HCT116 (cell line): ENCODE data around the gene GRB2. TPM values are rescaled to one million over a fixed set of nuclear protein-coding genes. Genes with fewer than 3 reads are reported as not detected.

Experiments
- ATAC-seq: fragments of 200-7000 bp; cut with Tn5 transposase; 2 replicates; pipeline ENCODE4 v1.9.1; 2020; ENCODE audit warnings: mild to moderate bottlenecking, moderate library complexity
- BruUV-seq: library from RNA; stranded (reverse); fragments of 400-500 nt; replicated peaks from 2 replicates; lab custom pipeline; 2021; lab: Mats Ljungman, UMichigan
- CTCF ChIA-PET: fragments of 300-600 bp; sonication (Branson Sonifier 250); formaldehyde crosslinking; loops from one replicate; lab custom pipeline; 2021; ENCODE audit warnings: antibody characterized with exemption; lab: Charles Lee
- POLR2A ChIA-PET: fragments of 300-600, 350-600 bp; sonication (Branson Sonifier 250); formaldehyde crosslinking; loops from one replicate; lab custom pipeline; 2021; ENCODE audit warnings: antibody characterized with exemption; lab: Charles Lee
- RAD21 ChIA-PET, 2 experiments: fragments of 300-600 bp; sonication (Branson Sonifier 250); formaldehyde crosslinking; loops; one replicate each; lab custom pipeline; 2023; ENCODE audit warnings: low total read pairs in 2 of 2; ENCODE audit not compliant: uncharacterized antibody in 2 of 2, unreplicated experiment in 2 of 2, low non-redundant PET in 1 of 2; lab: Charles Lee
- DNase-seq: peaks from one replicate; pipeline ENCODE4 v3.0.0-alpha.2; 2010; ENCODE audit warnings: low read depth, low spot score
- H2AFZ ChIP-seq: fragments of 200-600 bp; shearing (Covaris generic), sonication (generic); 2 replicates; pipeline ENCODE4 v1.6.1; 2017; ENCODE audit warnings: low read depth, mixed run types, mixed read lengths, antibody characterized with exemption, low read length; ENCODE audit not compliant: poor library complexity, severe bottlenecking
- H3K27ac ChIP-seq: 2 replicates; pipeline ENCODE4 v1.5.1; 2012; ENCODE audit warnings: low read depth, low read length
- H3K27me3 ChIP-seq: fragments of 200-600 bp; sonication (generic); 2 replicates; pipeline ENCODE4 v1.6.1; 2016; ENCODE audit warnings: mixed run types, low read length, mixed read lengths; ENCODE audit not compliant: insufficient read depth
- H3K36me3 ChIP-seq, 2 experiments: fragments of 200-500 bp in 1 of 2; fragments of 200-600 bp in 1 of 2; sonication (Bioruptor generic) in 1 of 2; sonication (generic) in 1 of 2; 2 replicates each; pipeline versions ENCODE4 v1.5.1 to v1.6.1; 2014 to 2016; ENCODE audit warnings: low read length in 2 of 2, inconsistent platforms in 1 of 2, mixed read lengths in 1 of 2, mixed run types in 1 of 2; ENCODE audit not compliant: insufficient read depth in 2 of 2, control insufficient read depth in 1 of 2
- H3K4me1 ChIP-seq, 2 experiments: fragments of 200-600 bp in 1 of 2; sonication (generic) in 1 of 2; 2 replicates each; pipeline versions ENCODE4 v1.5.1 to v1.6.1; 2012 to 2017; ENCODE audit warnings: low read length in 2 of 2, inconsistent platforms in 1 of 2, mild to moderate bottlenecking in 1 of 2, mixed read lengths in 1 of 2, mixed run types in 1 of 2, moderate library complexity in 1 of 2; ENCODE audit not compliant: insufficient read depth in 2 of 2, control insufficient read depth in 1 of 2
- H3K4me2 ChIP-seq: fragments of 200-600 bp; sonication (generic); 2 replicates; pipeline ENCODE4 v1.6.1; 2017; ENCODE audit warnings: mixed run types, low read length, mixed read lengths
- H3K4me3 ChIP-seq, 2 experiments: fragments of 200-600 bp in 1 of 2; sonication (generic) in 1 of 2; replicated peaks in 1 of 2; 2 replicates each; pipeline ENCODE4 v1.5.1; 2011 to 2016; ENCODE audit warnings: low read length in 2 of 2, control low read depth in 1 of 2, low read depth in 1 of 2, mild to moderate bottlenecking in 1 of 2, mixed read lengths in 1 of 2, mixed run types in 1 of 2
- H3K79me2 ChIP-seq: fragments of 200-600 bp; sonication (generic); 2 replicates; pipeline ENCODE4 v1.6.1; 2017; ENCODE audit warnings: mild to moderate bottlenecking, mixed run types, low read length, moderate library complexity, mixed read lengths; ENCODE audit not compliant: insufficient read depth
- H3K9ac ChIP-seq: fragments of 200-600 bp; sonication (generic); 2 replicates; pipeline ENCODE4 v1.6.1; 2016; ENCODE audit warnings: low read length, mixed read lengths
- H3K9me2 ChIP-seq: fragments of 200-600 bp; sonication (generic), shearing (Covaris generic); 2 replicates; pipeline ENCODE4 v1.6.1; 2017; ENCODE audit warnings: mixed run types, mild to moderate bottlenecking, moderate library complexity; ENCODE audit not compliant: insufficient read depth
- H3K9me3 ChIP-seq, 2 experiments: fragments of 200-500 bp in 1 of 2; fragments of 200-600 bp in 1 of 2; sonication (Bioruptor generic) in 1 of 2; sonication (generic) in 1 of 2; 2 replicates each; pipeline ENCODE4 v1.6.1; 2014 to 2017; ENCODE audit warnings: low read length in 2 of 2, mixed read lengths in 2 of 2, inconsistent platforms in 1 of 2, low read depth in 1 of 2, mild to moderate bottlenecking in 1 of 2, mixed run types in 1 of 2, moderate library complexity in 1 of 2; ENCODE audit not compliant: control insufficient read depth in 1 of 2, insufficient read depth in 1 of 2
- H4K20me1 ChIP-seq: fragments of 200-600 bp; sonication (generic), shearing (Covaris generic); 2 replicates; pipeline ENCODE4 v1.6.1; 2017; ENCODE audit warnings: mixed run types, mild to moderate bottlenecking, moderate library complexity; ENCODE audit not compliant: insufficient read depth
- ATF3 ChIP-seq: IDR thresholded peaks from 2 replicates; pipeline ENCODE4 v1.6.1; 2012
- CEBPB ChIP-seq: IDR thresholded peaks from 2 replicates; pipeline ENCODE4 v1.6.1; 2012; ENCODE audit warnings: low read depth
- CTCF ChIP-seq, 3 experiments: fragments of 200-600 bp in 1 of 3; sonication (generic) in 1 of 3; IDR thresholded peaks in 2 of 3; conservative IDR thresholded peaks in 1 of 3; 2 replicates each; pipeline ENCODE4 v1.5.1; 2012 to 2017; ENCODE audit warnings: low read depth in 2 of 3, low read length in 2 of 3, antibody characterized with exemption in 1 of 3, borderline replicate concordance in 1 of 3, control low read depth in 1 of 3, mild to moderate bottlenecking in 1 of 3, mixed read lengths in 1 of 3, mixed run types in 1 of 3, moderate library complexity in 1 of 3; ENCODE audit not compliant: insufficient read depth in 1 of 3
- EGR1 ChIP-seq: IDR thresholded peaks from 2 replicates; pipeline ENCODE4 v1.6.1; 2012; ENCODE audit warnings: low read depth
- EZH2phosphoT487 ChIP-seq: fragments of 200-600 bp; IDR thresholded peaks from 2 replicates; pipeline ENCODE4 v1.6.1; 2018; ENCODE audit warnings: antibody characterized with exemption, borderline replicate concordance
- JUND ChIP-seq: IDR thresholded peaks from 2 replicates; pipeline ENCODE4 v1.6.1; 2012
- POLR2A ChIP-seq: IDR thresholded peaks from 2 replicates; pipeline ENCODE4 v1.7.0; 2011; ENCODE audit warnings: borderline replicate concordance; ENCODE audit not compliant: insufficient read depth, insufficient read length; ENCODE audit errors: extremely low read depth
- POLR2AphosphoS5 ChIP-seq: IDR thresholded peaks from 2 replicates; pipeline ENCODE4 v1.6.1; 2011; ENCODE audit warnings: mild to moderate bottlenecking, low read depth, low read length, moderate library complexity
- RAD21 ChIP-seq: IDR thresholded peaks from 2 replicates; pipeline ENCODE4 v1.6.1; 2012; ENCODE audit warnings: low read depth, mild to moderate bottlenecking
- SIN3A ChIP-seq: IDR thresholded peaks from 2 replicates; pipeline ENCODE4 v1.6.1; 2012; ENCODE audit warnings: low read depth
- SP1 ChIP-seq: IDR thresholded peaks from 2 replicates; pipeline ENCODE4 v1.6.1; 2012; ENCODE audit warnings: low read depth
- SRF ChIP-seq: IDR thresholded peaks from 2 replicates; pipeline ENCODE4 v1.6.1; 2012; ENCODE audit warnings: low read depth
- ZNF274 ChIP-seq: fragments of 200-500 bp; sonication (Bioruptor generic); IDR thresholded peaks from 2 replicates; pipeline ENCODE4 v1.6.1; 2014; ENCODE audit warnings: mild to moderate bottlenecking, low read depth, low read length, inconsistent platforms
- intact Hi-C: fragments of 100-400 bp; cut with micrococcal nuclease; formaldehyde crosslinking; loops from 2 replicates; pipeline ENCODE4 v1.10.0; 2022
- total RNA-seq: library from RNA; stranded (reverse); gene quantifications from one replicate; pipeline ENCODE4 v1.2.1, GENCODE V29; 2021; ENCODE audit not compliant: unreplicated experiment

Gene GRB2
- total RNA-seq, 1 experiment from 2014 or later: 146 TPM

- H3K9ac ChIP-seq: peak within 1 kb of the TSS; percentile 97
- no peaks in the 10 kb centered on the region for H3K9me3 ChIP-seq
- peak within 1 kb of the TSS; percentile 97 for H3K4me2 ChIP-seq
- no peak for TF ChIP-seq JUND
- H3K4me1 ChIP-seq: peaks cover 16 to 45% of the 10 kb centered on the region in 2 experiments
- no peaks in the 10 kb centered on the region for H3K27me3 ChIP-seq
- H4K20me1 ChIP-seq: no peaks in the 10 kb centered on the region
- no peak for DNase-seq
- POLR2A ChIA-PET: interaction anchor here (0.6 to 2.4 kb wide), 15 partner anchors 9 to 509 kb away, joined by 3 to 40 read pairs (median 4); partner anchors contain the start of genes FDXR, GGA3, GRB2 and MRPS7
- intact Hi-C loops: loop anchor here (2.0 to 5.0 kb wide), 3 partner anchors 134 to 246 kb away; partner anchors contain the start of genes CASKIN2, GRB2 and TSEN54
- peak within 1 kb of the TSS; percentile 94 for H3K27ac ChIP-seq
- H3K79me2 ChIP-seq: peaks cover 9% of the 10 kb centered on the region; the same call in 1 of the 2 replicates
- ATAC-seq: no peak
- peak within 1 kb of the TSS; percentile 90 to 98 for H3K4me3 ChIP-seq
- CTCF ChIA-PET: interaction anchor here (0.6 to 4.2 kb wide), 31 partner anchors 10 to 398 kb away, joined by 3 to 51 read pairs (median 4); partner anchors contain the start of genes FDXR, GGA3, GRB2 and MRPS7
- RAD21 ChIA-PET: interaction anchor here (1.0 to 1.8 kb wide), 4 partner anchors 9 to 141 kb away, joined by 3 to 6 read pairs (median 5); partner anchors contain the start of genes SLC25A19 (in 2 of the 2) and MRPS7 (in 1 of the 2)
- H3K36me3 ChIP-seq: peaks cover 2 to 37% of the 10 kb centered on the region in 2 experiments; a peak in 2 of 4 replicates
- no peak within 1 kb of the TSS for H2AFZ ChIP-seq
- H3K9me2 ChIP-seq: no peaks in the 10 kb centered on the region
- no TSS peak for BruUV-seq
Observed at GRCh38 chr17:75270966-75271232, 134.6 kb downstream of the GRB2 start, which contains the start of gene MIF4GD. MIF4GD (minus strand) TSS chr17:75271231; CDS start chr17:75270195, 1,036 bp downstream.

GRCh38 chr17:75270218-75270965 lies 135.1 kb downstream of the GRB2 start:
- no TSS peak for BruUV-seq
- ATAC-seq: peak; percentile 65
- peak overlapping the region; percentile 94 for H3K27ac ChIP-seq
- TF ChIP-seq EZH2phosphoT487 (no peak), SP1 (no peak), POLR2A (no peak), SRF (no peak), POLR2AphosphoS5 (peak; percentile 39), CTCF (IDR thresholded peaks at IDR 0.05 in 2 of 3, conservative IDR thresholded peaks at IDR 0.05 in 1 of 3; ENCODE audit: borderline replicate concordance in 1 of 3, insufficient read depth in 1 of 3, low read depth in 2 of 3, low read length in 2 of 3) (peak; percentile 40 to 51 (median 48); a peak in 5 of 6 replicates), RAD21 (peak; percentile 73), ZNF274 (no peak), EGR1 (peak; percentile 100), ATF3 (no peak), SIN3A (peak; percentile 74; the same call in 1 of the 2 replicates), CEBPB (no peak; the same call in 1 of the 2 replicates)

More at GRCh38 chr17:75270218-75270965, 135.1 kb downstream of the GRB2 start:
- peaks cover 9% of the 10 kb centered on the region; the same call in 1 of the 2 replicates for H3K79me2 ChIP-seq
- peaks cover 7 to 40% of the 10 kb centered on the region in 2 experiments; a peak in 3 of 4 replicates for H3K36me3 ChIP-seq
- H3K27me3 ChIP-seq: no peaks in the 10 kb centered on the region
- ChIA-PET RAD21 (interaction anchor here (0.7 to 1.8 kb wide), 6 partner anchors 8 to 142 kb away, joined by 3 to 7 read pairs (median 5); partner anchors contain the start of genes SLC25A19 (in 2 of the 2), GRB2 (in 1 of the 2) and MRPS7 (in 1 of the 2)), POLR2A (interaction anchor here (0.6 to 2.4 kb wide), 16 partner anchors 9 to 510 kb away, joined by 3 to 40 read pairs (median 4); partner anchors contain the start of genes FDXR, GGA3, GRB2 and MRPS7), CTCF (interaction anchor here (0.6 to 4.2 kb wide), 34 partner anchors 10 to 397 kb away, joined by 3 to 51 read pairs (median 4); partner anchors contain the start of genes FDXR, GGA3, GRB2 and MRPS7)
- peak overlapping the region; percentile 90 to 97 for H3K4me3 ChIP-seq
- H3K9ac ChIP-seq: peak overlapping the region; percentile 87
- no peak overlapping the region for H2AFZ ChIP-seq
- intact Hi-C loops: loop anchor here (2.0 to 5.0 kb wide), 3 partner anchors 134 to 247 kb away; partner anchors contain the start of genes CASKIN2, GRB2 and TSEN54
- no peaks in the 10 kb centered on the region for H3K9me2 ChIP-seq
- no peaks in the 10 kb centered on the region for H4K20me1 ChIP-seq
- DNase-seq: peak; percentile 69
- H3K4me2 ChIP-seq: peak overlapping the region; percentile 97
- peaks cover 16 to 45% of the 10 kb centered on the region in 2 experiments for H3K4me1 ChIP-seq
- no peaks in the 10 kb centered on the region for H3K9me3 ChIP-seq
